Muscle of arm (tissue), 14 donors: ENCODE measurements around the gene GRIK1. TPM values are rescaled to one million over a fixed set of nuclear protein-coding genes. Genes with fewer than 3 reads are reported as not detected.
A peak's percentile ranks its signal among the peaks of the same experiment; 100 is the strongest.
"Not testable (repeated sequence)": the region's sequence is repeated elsewhere in the genome, so short reads cannot be mapped to it uniquely, and the experiment has no call there.

ENCODE experiments used
- DNase-seq: peaks from one replicate; pipeline ENCODE4 v3.0.0-alpha.2; 2013
- long read RNA-seq, 11 donors: transcript quantifications; one replicate each; lab custom pipeline, GENCODE V29; 2026
- polyA plus RNA-seq, 12 donors: library from polyadenylated mRNA; unstranded; fragments of 120-200 nt; gene quantifications; one replicate each; pipeline ENCODE4 v1.2.1, GENCODE V29; 2013; ENCODE audit not compliant: insufficient read length in 12 of 12

Gene GRIK1
- polyA plus RNA-seq: 10 to 100 TPM in 1 of 12 donors, 1 to 10 TPM in 3, under 1 TPM in 6, not detected in 2; 0.34 to 10.0 (median 0.61) TPM
- long read RNA-seq, donor 1: 0 reads
- long read RNA-seq, donor 2: 0 reads
- long read RNA-seq, donor 3: 0 reads
- long read RNA-seq, donor 4: 0 reads
- long read RNA-seq, donor 5: 0 reads
- long read RNA-seq, donor 6: 0 reads
- long read RNA-seq, donor 7: 0 reads
- long read RNA-seq, donor 8: 0 reads
- long read RNA-seq, donor 9: 0 reads
- long read RNA-seq, donor 10: 0 reads
- long read RNA-seq, donor 11: 0 reads

- no peak for DNase-seq
These were observed at the start of gene GRIK1 for GRCh38 chr21:29939924-29940275. TSS of gene GRIK1 (minus strand) at chr21:29939996.

GRCh38 chr21:29987762-29988161 lies 48.0 kb upstream of the GRIK1 start:
- no peak for DNase-seq

GRCh38 chr21:29985866-29986265 lies 46.1 kb upstream of the GRIK1 start:
- no peak for DNase-seq

GRCh38 chr21:29979043-29979442 lies 39.2 kb upstream of the GRIK1 start:
- DNase-seq: no peak

- DNase-seq: no peak
These were observed 36.0 kb upstream of the GRIK1 start for GRCh38 chr21:29975776-29976175.

GRCh38 chr21:29973258-29973657 lies 33.5 kb upstream of the GRIK1 start:
- no peak for DNase-seq

GRCh38 chr21:29961291-29962027 lies 21.7 kb upstream of the GRIK1 start:
- DNase-seq: no peak

GRCh38 chr21:29958551-29958950 lies 18.8 kb upstream of the GRIK1 start:
- no peak for DNase-seq

GRCh38 chr21:29958035-29958434 lies 18.2 kb upstream of the GRIK1 start:
- not testable (repeated sequence) for DNase-seq

- DNase-seq: no peak
These were observed 13.9 kb upstream of the GRIK1 start for GRCh38 chr21:29953690-29954089.

- no peak for DNase-seq
These were observed 13.3 kb upstream of the GRIK1 start for GRCh38 chr21:29953072-29953471.

GRCh38 chr21:29951911-29952310 lies 12.1 kb upstream of the GRIK1 start:
- DNase-seq: no peak

- no peak for DNase-seq
These were observed 10.2 kb upstream of the GRIK1 start for GRCh38 chr21:29949991-29950390.

GRCh38 chr21:29947119-29947518 lies 7.3 kb upstream of the GRIK1 start:
- DNase-seq: no peak

GRCh38 chr21:29943885-29944284 lies 4.1 kb upstream of the GRIK1 start:
- no peak for DNase-seq

GRCh38 chr21:29942034-29942433 lies 2.2 kb upstream of the GRIK1 start:
- no peak for DNase-seq

- DNase-seq: no peak
These were observed 1.2 kb upstream of the GRIK1 start for GRCh38 chr21:29940991-29941390.

- DNase-seq: no peak
These were observed 565 bp upstream of the GRIK1 start for GRCh38 chr21:29940361-29940760.

GRCh38 chr21:29939104-29939923 lies 482 bp downstream of the GRIK1 start:
- peak; percentile 25 for DNase-seq

GRCh38 chr21:29938776-29939103 lies 1.1 kb downstream of the GRIK1 start:
- DNase-seq: no peak

- no peak for DNase-seq
These were observed 6.7 kb downstream of the GRIK1 start for GRCh38 chr21:29933088-29933487.

- DNase-seq: no peak
These were observed 11.3 kb downstream of the GRIK1 start for GRCh38 chr21:29928537-29928936.

GRCh38 chr21:29920938-29921337 lies 18.9 kb downstream of the GRIK1 start:
- DNase-seq: no peak
